ENCODE results near the gene STYXL2.

Gene STYXL2

DNA sequence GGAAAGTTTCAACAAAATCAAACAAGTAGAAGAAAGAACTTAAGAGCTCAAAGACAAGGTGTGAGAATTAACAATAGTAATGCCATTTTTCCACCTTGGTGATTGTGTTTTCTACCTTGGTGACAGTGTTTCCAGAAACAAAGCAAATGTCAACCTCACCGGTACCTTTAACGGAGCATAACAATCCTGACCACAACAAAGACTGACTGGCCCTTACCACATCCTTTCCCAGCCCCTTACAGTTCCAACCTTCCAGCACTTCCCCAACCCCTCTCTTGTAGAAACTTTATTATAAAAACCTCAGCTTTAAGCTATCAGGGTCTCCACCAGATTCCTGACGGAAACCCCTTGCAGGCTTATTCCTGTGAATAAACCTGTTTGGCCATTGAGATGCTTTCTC is 16.7 kb downstream of the STYXL2 start:
- H3K27ac Mint-ChIP-seq: peak overlapping the region; percentile 7
- no peaks in the 10 kb centered on the region for H3K27me3 Mint-ChIP-seq
- peaks cover 35% of the 10 kb centered on the region for H3K4me1 Mint-ChIP-seq (ENCODE audit: low read depth)
- peak overlapping the region; percentile 14 for H3K4me3 Mint-ChIP-seq
- H3K36me3 Mint-ChIP-seq: peaks cover 3% of the 10 kb centered on the region
- peaks cover 8% of the 10 kb centered on the region for H3K9me3 Mint-ChIP-seq (ENCODE audit: low read depth)

DNA sequence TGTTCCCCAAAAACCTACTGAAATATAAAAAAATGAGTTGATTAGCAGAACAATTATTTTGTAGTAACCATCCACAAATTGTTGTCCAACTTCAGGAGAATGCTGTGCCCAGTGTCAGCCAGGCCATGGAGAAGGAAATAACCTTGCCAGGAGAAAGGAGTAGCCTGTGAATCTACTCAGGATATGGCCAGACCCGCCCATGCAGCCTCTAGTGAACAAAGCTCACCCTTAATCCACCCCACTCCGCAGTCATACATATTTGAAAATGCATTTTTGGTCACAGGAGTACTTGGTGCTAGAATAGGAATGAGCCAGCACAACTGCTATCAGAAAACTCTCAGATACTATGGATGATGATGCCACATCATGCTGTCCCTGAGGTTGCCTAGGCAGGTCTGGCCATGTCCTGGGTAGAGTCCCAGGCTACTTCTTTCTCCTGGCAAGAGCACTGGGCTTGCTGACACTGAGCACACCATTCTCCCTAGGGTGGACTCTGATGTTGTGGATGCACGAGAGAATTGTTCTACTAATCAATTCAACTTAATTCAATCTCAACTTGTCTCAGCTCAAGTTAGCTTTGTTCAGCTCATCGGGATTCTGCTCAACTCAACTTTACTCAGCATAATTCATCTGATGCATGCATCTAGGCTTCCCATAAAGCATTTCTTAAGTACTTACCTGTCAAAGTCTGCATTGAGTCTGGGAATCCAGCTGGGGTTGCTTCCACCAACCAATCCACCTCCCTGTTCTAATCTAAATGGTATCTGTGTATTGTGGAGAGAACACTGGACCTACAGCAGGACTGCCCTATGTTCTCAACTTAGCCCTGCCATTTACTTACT is 18.2 kb downstream of the STYXL2 start:
- Mint-ChIP-seq H3K36me3 (peaks cover 3% of the 10 kb centered on the region), H3K27ac (no peak overlapping the region)

DNA sequence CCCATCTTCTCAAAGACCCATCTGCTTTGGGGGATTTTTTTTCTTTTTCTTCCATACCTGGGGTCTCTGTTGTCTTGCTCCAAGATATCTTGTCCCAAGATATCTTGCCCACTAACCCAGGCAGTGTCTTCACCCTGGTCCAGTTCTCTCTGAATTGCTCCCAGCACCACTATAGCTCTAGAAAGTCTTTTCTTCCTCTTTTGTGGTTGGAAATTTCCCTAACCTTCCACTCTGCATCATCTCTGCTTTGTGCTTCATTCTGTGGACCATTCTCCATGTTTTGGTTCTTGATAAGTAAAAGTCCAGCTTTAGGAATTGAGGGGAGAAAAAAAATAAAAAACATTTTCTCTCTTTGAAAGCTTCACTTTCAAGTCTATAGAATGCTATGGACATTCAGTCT is 20.9 kb downstream of the STYXL2 start:
- peaks cover 3% of the 10 kb centered on the region for H3K36me3 Mint-ChIP-seq
- H3K27ac Mint-ChIP-seq: no peak overlapping the region
- peaks cover 15% of the 10 kb centered on the region for H3K4me1 Mint-ChIP-seq (ENCODE audit: low read depth)
- no peak overlapping the region for H3K4me3 Mint-ChIP-seq
- H3K9me3 Mint-ChIP-seq (ENCODE audit: low read depth): peaks cover 8% of the 10 kb centered on the region
- no peaks in the 10 kb centered on the region for H3K27me3 Mint-ChIP-seq

More for the DNA sequence above, 18.2 kb downstream of the STYXL2 start:
- Mint-ChIP-seq H3K27me3 (no peaks in the 10 kb centered on the region), H3K9me3 (ENCODE audit: low read depth) (peaks cover 8% of the 10 kb centered on the region), H3K4me1 (ENCODE audit: low read depth) (peaks cover 32% of the 10 kb centered on the region), H3K4me3 (no peak overlapping the region)

DNA sequence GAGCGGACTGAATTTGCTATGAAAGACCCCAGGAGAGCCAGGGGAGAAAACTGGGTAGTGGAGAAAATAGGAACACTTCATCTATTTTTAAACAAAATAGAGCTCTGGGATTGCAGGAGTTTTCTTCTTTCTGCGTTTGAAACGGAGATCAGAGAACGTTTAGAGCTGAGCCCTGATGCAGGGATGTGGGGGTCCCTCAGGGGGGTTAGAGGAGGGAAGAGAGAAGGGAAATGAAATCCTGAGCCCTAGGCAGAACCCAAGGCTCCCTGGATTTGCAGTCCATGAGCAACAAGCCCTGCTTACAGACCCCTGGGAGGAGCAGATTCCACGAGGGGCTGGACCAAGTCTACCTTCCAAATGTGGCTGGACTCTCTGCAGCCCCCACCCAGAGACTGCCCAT is 21.8 kb downstream of the STYXL2 start:
- H3K27me3 Mint-ChIP-seq: no peaks in the 10 kb centered on the region
- peaks cover 8% of the 10 kb centered on the region for H3K9me3 Mint-ChIP-seq (ENCODE audit: low read depth)
- H3K4me3 Mint-ChIP-seq: no peak overlapping the region
- no peak overlapping the region for H3K27ac Mint-ChIP-seq
- H3K36me3 Mint-ChIP-seq: peaks cover 3% of the 10 kb centered on the region
- H3K4me1 Mint-ChIP-seq (ENCODE audit: low read depth): peaks cover 6% of the 10 kb centered on the region

DNA sequence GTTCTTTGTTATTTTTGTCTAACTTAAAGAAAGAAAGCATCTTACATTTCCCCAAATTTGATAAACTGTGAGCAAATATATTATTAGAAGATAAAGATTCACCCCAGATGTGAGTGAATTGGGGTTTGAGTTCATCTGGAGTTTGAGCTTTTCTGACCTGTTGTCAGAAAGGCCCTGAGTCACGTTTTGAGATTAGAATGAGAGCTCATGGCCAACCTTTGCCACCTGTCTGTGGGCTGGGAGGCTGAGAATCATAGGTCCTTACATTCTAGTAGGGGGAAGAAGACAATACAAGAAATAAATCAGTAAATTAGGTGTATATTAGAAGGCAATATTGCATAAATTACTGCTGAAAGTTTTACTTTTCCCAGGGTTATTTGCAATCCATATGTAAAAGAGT is 22.3 kb downstream of the STYXL2 start:
- no peak overlapping the region for H3K27ac Mint-ChIP-seq
- no peak overlapping the region for H3K4me3 Mint-ChIP-seq
- peaks cover 4% of the 10 kb centered on the region for H3K9me3 Mint-ChIP-seq (ENCODE audit: low read depth)
- H3K4me1 Mint-ChIP-seq (ENCODE audit: low read depth): peaks cover 1% of the 10 kb centered on the region
- H3K36me3 Mint-ChIP-seq: peaks cover under 1% of the 10 kb centered on the region
- no peaks in the 10 kb centered on the region for H3K27me3 Mint-ChIP-seq

DNA sequence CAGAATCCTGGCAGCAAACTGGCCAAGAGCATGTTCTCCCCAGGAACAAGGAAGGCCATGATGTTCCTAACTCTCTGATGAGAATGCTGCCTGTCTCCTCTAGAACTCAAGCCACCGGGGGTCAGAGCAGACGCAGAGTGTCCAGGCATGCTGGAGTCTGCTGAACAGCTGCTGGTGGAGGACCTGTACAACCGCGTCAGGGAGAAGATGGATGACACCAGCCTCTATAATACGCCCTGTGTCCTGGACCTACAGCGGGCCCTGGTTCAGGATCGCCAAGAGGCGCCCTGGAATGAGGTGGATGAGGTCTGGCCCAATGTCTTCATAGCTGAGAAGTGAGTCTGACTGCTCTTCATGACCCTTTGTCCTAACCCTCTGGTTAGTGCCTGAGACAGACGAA is 23.4 kb downstream of the STYXL2 start:
- Mint-ChIP-seq H3K4me3 (no peak overlapping the region), H3K27me3 (no peaks in the 10 kb centered on the region), H3K27ac (no peak overlapping the region), H3K4me1 (ENCODE audit: low read depth) (peaks cover 5% of the 10 kb centered on the region), H3K36me3 (no peaks in the 10 kb centered on the region), H3K9me3 (ENCODE audit: low read depth) (no peaks in the 10 kb centered on the region)

DNA sequence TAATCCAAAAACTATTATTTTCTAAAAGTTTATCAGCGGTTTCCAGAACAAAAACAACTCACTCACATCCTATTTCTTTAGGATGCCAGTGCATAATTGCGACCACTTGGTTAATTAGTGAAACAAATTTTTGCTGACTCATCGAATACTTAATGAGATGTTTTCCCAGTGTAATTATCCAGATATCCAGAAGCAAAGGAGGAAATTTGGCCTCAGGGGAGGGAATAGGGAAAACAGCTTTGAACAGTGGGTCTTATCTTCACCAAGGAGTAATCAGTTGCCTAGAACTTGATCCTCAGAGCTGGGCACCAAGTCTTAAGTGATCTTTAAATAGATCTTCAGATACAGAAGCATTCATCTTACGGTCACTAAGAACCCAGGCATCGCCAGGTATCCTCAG is 24.3 kb downstream of the STYXL2 start:
- no peaks in the 10 kb centered on the region for H3K36me3 Mint-ChIP-seq
- H3K27ac Mint-ChIP-seq: no peak overlapping the region
- H3K9me3 Mint-ChIP-seq (ENCODE audit: low read depth): no peaks in the 10 kb centered on the region
- no peaks in the 10 kb centered on the region for H3K27me3 Mint-ChIP-seq
- H3K4me1 Mint-ChIP-seq (ENCODE audit: low read depth): peaks cover 5% of the 10 kb centered on the region
- no peak overlapping the region for H3K4me3 Mint-ChIP-seq

DNA sequence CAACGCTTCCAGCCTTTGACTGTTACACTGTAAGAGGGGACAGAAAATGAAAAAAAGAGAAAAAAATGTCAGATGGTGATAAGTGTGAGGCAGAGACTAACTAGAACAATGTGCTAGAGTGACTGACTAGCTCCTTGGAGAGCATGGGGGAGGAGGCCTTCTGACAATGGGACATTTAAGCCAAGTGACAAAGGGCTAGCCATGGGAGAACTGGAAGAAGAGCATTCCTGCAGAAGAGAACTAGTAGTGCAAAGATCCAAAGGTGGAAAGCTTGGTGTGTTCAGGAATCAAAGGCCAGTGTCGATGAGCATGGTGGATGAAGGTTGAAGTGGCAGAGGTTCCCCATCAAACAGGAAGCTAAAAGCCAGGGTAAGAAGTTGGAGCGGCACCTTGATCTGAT is 25.8 kb downstream of the STYXL2 start:
- no peaks in the 10 kb centered on the region for H3K36me3 Mint-ChIP-seq
- H3K27me3 Mint-ChIP-seq: no peaks in the 10 kb centered on the region
- no peak overlapping the region for H3K4me3 Mint-ChIP-seq
- H3K27ac Mint-ChIP-seq: no peak overlapping the region
- peaks cover 5% of the 10 kb centered on the region for H3K4me1 Mint-ChIP-seq (ENCODE audit: low read depth)
- H3K9me3 Mint-ChIP-seq (ENCODE audit: low read depth): no peaks in the 10 kb centered on the region

DNA sequence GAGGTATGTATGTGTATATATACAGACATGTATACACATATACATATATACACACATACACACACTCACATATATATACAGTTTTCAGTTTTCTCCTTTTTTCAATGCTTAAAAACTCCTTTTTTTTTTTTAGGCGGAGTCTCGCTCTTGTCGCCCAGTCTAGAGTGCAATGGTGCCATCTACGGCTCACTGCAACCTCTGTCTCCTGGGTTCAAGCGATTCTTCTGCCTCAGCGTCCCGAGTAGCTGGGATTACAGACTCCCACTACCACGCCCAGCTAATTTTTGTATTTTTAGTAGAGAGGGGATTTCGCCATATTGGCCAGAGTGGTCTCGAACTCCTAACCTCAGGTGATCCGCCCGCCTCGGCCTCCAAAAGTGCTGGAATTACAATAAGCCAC is 27.0 kb downstream of the STYXL2 start:
- H3K4me3 Mint-ChIP-seq: peak overlapping the region; percentile 84
- H3K36me3 Mint-ChIP-seq: no peaks in the 10 kb centered on the region
- peaks cover 6% of the 10 kb centered on the region for H3K27me3 Mint-ChIP-seq
- H3K9me3 Mint-ChIP-seq (ENCODE audit: low read depth): no peaks in the 10 kb centered on the region
- H3K27ac Mint-ChIP-seq: no peak overlapping the region
- peaks cover 5% of the 10 kb centered on the region for H3K4me1 Mint-ChIP-seq (ENCODE audit: low read depth)

DNA sequence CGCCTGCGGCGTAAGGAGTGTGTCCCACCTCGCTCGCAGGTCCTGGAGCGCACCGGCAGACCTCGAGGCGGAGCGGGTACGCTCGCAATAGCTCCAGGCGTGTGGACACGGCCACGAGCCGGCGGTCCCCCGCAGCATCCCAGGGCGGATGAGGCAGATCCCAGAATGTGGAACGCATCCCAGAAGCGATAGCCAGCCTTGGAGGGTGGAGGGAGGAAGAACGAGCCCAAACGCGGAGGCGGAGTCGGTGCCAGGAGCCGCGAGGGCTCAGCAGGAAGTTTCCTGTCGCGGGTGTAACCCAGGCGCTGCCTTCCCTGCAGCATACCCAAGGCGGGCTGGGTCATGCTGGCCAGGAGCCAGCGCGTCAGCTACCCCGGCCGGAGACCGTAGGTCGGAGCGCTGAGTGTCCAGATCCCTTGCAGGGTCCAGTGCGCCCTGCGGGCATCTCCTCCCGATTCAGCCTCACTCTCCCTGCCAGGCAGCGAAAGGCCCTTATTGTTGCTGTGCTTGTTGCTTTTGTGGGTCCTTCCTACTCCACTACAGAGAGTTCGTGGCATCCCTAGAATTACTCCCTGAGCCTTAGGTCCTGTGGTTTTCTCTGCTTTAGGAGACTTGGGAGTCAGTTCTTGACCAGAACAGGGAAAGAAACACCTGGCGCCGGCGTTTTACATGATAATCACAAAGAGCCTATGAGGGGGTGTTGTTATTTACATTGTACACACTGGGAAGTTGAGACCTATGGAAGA is 27.7 kb downstream of the STYXL2 start:
- Mint-ChIP-seq H3K9me3 (ENCODE audit: low read depth) (no peaks in the 10 kb centered on the region), H3K4me3 (peak overlapping the region; percentile 84), H3K4me1 (ENCODE audit: low read depth) (peaks cover 5% of the 10 kb centered on the region), H3K27ac (no peak overlapping the region), H3K27me3 (peaks cover 6% of the 10 kb centered on the region), H3K36me3 (no peaks in the 10 kb centered on the region)

DNA sequence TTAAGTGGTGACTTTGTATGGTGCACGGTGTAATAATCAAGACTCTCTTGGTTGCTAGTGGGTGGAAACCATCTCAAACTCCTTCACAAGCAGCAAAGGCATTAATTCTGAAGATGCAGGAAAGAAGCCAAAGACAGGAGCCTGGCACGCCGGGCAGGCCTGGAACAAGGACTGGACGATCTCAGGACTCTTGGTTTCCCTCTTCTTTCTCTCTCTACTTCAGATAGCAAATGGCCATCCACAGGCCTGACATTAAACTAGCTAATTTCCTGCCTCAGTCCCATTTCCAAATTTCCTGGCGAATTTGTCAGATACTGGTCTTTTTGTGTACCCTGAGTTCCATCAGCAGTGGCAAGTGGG is 28.2 kb downstream of the STYXL2 start:
- H3K27me3 Mint-ChIP-seq: peaks cover 7% of the 10 kb centered on the region
- peaks cover 5% of the 10 kb centered on the region for H3K4me1 Mint-ChIP-seq (ENCODE audit: low read depth)
- no peaks in the 10 kb centered on the region for H3K9me3 Mint-ChIP-seq (ENCODE audit: low read depth)
- H3K27ac Mint-ChIP-seq: no peak overlapping the region
- no peaks in the 10 kb centered on the region for H3K36me3 Mint-ChIP-seq
- H3K4me3 Mint-ChIP-seq: peak overlapping the region; percentile 84

DNA sequence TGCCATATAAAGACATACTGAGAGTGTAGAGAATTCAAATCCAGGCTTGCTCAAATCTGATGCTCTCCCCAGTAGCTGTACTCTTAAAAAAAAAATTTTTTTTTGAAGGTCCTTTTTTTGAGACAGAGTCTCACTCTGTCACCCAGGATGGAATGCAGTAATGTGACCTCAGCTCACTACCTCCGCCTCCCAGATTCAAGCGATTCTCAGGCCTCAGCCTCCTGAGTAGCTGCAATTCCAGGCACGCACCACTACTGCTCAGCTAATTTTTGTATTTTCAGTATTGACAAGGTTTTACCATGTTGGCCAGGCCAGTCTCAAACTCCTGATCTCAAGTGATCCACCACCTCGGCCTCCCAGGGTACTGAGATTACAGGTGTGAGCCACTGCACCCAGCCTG is 28.7 kb downstream of the STYXL2 start:
- H3K27me3 Mint-ChIP-seq: peaks cover 7% of the 10 kb centered on the region
- H3K9me3 Mint-ChIP-seq (ENCODE audit: low read depth): no peaks in the 10 kb centered on the region
- H3K27ac Mint-ChIP-seq: no peak overlapping the region
- H3K4me3 Mint-ChIP-seq: no peak overlapping the region
- peaks cover 5% of the 10 kb centered on the region for H3K4me1 Mint-ChIP-seq (ENCODE audit: low read depth)
- no peaks in the 10 kb centered on the region for H3K36me3 Mint-ChIP-seq

DNA sequence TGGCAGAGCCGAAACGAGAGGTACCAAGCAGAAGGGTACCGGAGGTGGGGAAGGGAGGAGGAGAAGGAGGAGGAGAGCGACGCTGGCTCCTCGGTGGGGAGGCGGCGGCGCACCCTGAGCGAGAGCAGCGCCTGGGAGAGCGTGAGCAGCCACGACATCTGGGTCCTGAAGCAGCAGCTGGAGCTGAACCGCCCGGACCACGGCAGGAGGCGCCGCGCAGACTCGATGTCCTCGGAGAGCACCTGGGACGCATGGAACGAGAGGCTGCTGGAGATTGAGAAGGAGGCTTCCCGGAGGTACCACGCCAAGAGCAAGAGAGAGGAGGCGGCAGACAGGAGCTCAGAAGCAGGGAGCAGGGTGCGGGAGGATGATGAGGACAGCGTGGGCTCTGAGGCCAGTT is 32.4 kb downstream of the STYXL2 start:
- Mint-ChIP-seq H3K9me3 (ENCODE audit: low read depth) (no peaks in the 10 kb centered on the region), H3K4me1 (ENCODE audit: low read depth) (peaks cover 3% of the 10 kb centered on the region), H3K27me3 (peaks cover 10% of the 10 kb centered on the region), H3K36me3 (no peaks in the 10 kb centered on the region), H3K4me3 (no peak overlapping the region), H3K27ac (no peak overlapping the region)

DNA sequence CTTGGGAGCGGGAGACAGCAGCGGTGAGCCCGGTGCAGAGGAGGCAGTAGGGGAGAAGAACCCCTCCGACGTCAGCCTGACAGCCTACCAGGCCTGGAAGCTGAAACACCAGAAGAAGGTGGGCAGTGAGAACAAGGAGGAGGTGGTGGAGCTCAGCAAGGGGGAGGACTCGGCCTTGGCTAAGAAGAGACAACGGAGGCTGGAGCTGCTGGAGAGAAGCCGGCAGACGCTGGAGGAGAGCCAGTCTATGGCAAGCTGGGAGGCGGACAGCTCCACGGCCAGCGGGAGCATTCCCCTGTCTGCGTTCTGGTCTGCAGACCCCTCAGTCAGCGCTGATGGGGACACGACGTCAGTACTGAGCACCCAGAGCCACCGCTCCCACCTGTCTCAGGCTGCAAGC is 32.9 kb downstream of the STYXL2 start:
- peaks cover 2% of the 10 kb centered on the region for H3K4me1 Mint-ChIP-seq (ENCODE audit: low read depth)
- no peak overlapping the region for H3K4me3 Mint-ChIP-seq
- H3K27me3 Mint-ChIP-seq: peaks cover 12% of the 10 kb centered on the region
- H3K27ac Mint-ChIP-seq: no peak overlapping the region
- no peaks in the 10 kb centered on the region for H3K9me3 Mint-ChIP-seq (ENCODE audit: low read depth)
- no peaks in the 10 kb centered on the region for H3K36me3 Mint-ChIP-seq

DNA sequence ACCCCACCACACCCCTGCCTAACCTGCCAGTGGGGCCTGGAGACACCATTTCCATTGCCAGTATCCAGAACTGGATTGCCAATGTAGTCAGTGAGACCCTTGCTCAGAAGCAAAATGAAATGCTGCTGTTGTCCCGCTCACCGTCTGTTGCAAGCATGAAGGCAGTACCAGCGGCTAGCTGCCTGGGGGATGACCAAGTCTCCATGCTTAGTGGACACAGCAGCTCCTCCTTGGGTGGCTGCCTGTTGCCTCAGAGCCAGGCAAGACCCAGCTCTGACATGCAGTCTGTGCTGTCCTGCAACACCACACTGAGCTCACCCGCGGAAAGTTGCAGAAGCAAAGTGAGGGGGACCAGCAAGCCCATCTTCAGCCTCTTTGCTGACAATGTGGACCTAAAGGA is 33.4 kb downstream of the STYXL2 start:
- H3K4me3 Mint-ChIP-seq: no peak overlapping the region
- H3K9me3 Mint-ChIP-seq (ENCODE audit: low read depth): no peaks in the 10 kb centered on the region
- H3K27ac Mint-ChIP-seq: no peak overlapping the region
- no peaks in the 10 kb centered on the region for H3K36me3 Mint-ChIP-seq
- no peaks in the 10 kb centered on the region for H3K4me1 Mint-ChIP-seq (ENCODE audit: low read depth)
- peaks cover 12% of the 10 kb centered on the region for H3K27me3 Mint-ChIP-seq
